ENCODE data around the gene GABRB3.
"Not testable (repeated sequence)": the region's sequence is repeated elsewhere in the genome, so short reads cannot be mapped to it uniquely, and the experiment has no call there.

The GABRB3 gene

GRCh38 chr15:26720546-26720945 is 52.3 kb downstream of the GABRB3 start:
- H3K4me1 ChIP-seq (ENCODE audit: control insufficient read depth in 2 of 2, insufficient read depth in 1 of 2, low read depth in 1 of 2, low read length in 2 of 2): peaks cover 0 to 4% of the 10 kb centered on the region in 2 donors
- no peaks in the 10 kb centered on the region for H3K36me3 ChIP-seq (replicated peaks in 1 of 2; ENCODE audit: control insufficient read depth in 2 of 2, insufficient read depth in 2 of 2, low read length in 2 of 2)
- no peak overlapping the region for H3K9ac ChIP-seq (ENCODE audit: low read depth, low read length, poor library complexity)
- H3K18ac ChIP-seq (ENCODE audit: low read length): no peak overlapping the region
- no peak overlapping the region for H2BK5ac ChIP-seq (ENCODE audit: low read length)
- no peak overlapping the region for H3K4ac ChIP-seq (ENCODE audit: low read length)
- WGBS, 2 donors (ENCODE audit: extremely low coverage in 2 of 2, insufficient read length in 2 of 2, insufficient replicate concordance in 1 of 2): no CpG with 5 or more reads among the region's 5 CpGs
- H2BK12ac ChIP-seq (ENCODE audit: low read length): no peak overlapping the region
- H3K4me3 ChIP-seq (ENCODE audit: low read length in 2 of 2): no peak overlapping the region
- no peak for DNase-seq (ENCODE audit: low spot score)
- H2BK120ac ChIP-seq (ENCODE audit: low read depth, low read length): no peak overlapping the region
- H2BK15ac ChIP-seq (ENCODE audit: low read length): no peak overlapping the region
- no peak overlapping the region for H2AK5ac ChIP-seq (ENCODE audit: low read depth, low read length)
- no peak overlapping the region for H4K91ac ChIP-seq (ENCODE audit: low read depth, low read length, poor library complexity)
- no peak overlapping the region for H3K23ac ChIP-seq (ENCODE audit: low read depth, low read length, poor library complexity)
- H4K8ac ChIP-seq (ENCODE audit: low read depth, low read length): no peak overlapping the region
- no peak overlapping the region for H3K14ac ChIP-seq (ENCODE audit: low read length)
- no peaks in the 10 kb centered on the region for H3K9me3 ChIP-seq (replicated peaks in 1 of 2; ENCODE audit: control insufficient read depth in 2 of 2, insufficient read depth in 1 of 2, low read depth in 1 of 2, low read length in 2 of 2)
- H3K79me1 ChIP-seq (ENCODE audit: low read depth, low read length): no peaks in the 10 kb centered on the region
- no peak overlapping the region for H2AFZ ChIP-seq (ENCODE audit: low read length)
- no peak overlapping the region for H3K27ac ChIP-seq (replicated peaks; ENCODE audit: low read length)
- H3K27me3 ChIP-seq (ENCODE audit: control insufficient read depth in 3 of 3, insufficient read depth in 3 of 3, low read depth in 1 of 3, low read length in 3 of 3): no peaks in the 10 kb centered on the region
- H3K4me2 ChIP-seq (ENCODE audit: insufficient read depth, low read length, poor library complexity, severe bottlenecking): no peak overlapping the region

GRCh38 chr15:26719866-26720265 is 53.0 kb downstream of the GABRB3 start:
- H3K79me1 ChIP-seq (ENCODE audit: low read depth, low read length); H3K27me3 ChIP-seq (ENCODE audit: control insufficient read depth in 3 of 3, insufficient read depth in 3 of 3, low read depth in 1 of 3, low read length in 3 of 3); DNase-seq (ENCODE audit: low spot score); H3K36me3 ChIP-seq (replicated peaks in 1 of 2; ENCODE audit: control insufficient read depth in 2 of 2, insufficient read depth in 2 of 2, low read length in 2 of 2); H4K8ac ChIP-seq (ENCODE audit: low read depth, low read length); H2BK15ac ChIP-seq (ENCODE audit: low read length); H2BK12ac ChIP-seq (ENCODE audit: low read length); H3K9ac ChIP-seq (ENCODE audit: low read depth, low read length, poor library complexity); H3K27ac ChIP-seq (replicated peaks; ENCODE audit: low read length); H2AK5ac ChIP-seq (ENCODE audit: low read depth, low read length); H3K14ac ChIP-seq (ENCODE audit: low read length); H3K4ac ChIP-seq (ENCODE audit: low read length); H3K9me3 ChIP-seq (replicated peaks in 1 of 2; ENCODE audit: control insufficient read depth in 2 of 2, insufficient read depth in 1 of 2, low read depth in 1 of 2, low read length in 2 of 2); H2AFZ ChIP-seq (ENCODE audit: low read length); H2BK5ac ChIP-seq (ENCODE audit: low read length); H3K4me1 ChIP-seq (ENCODE audit: control insufficient read depth in 2 of 2, insufficient read depth in 1 of 2, low read depth in 1 of 2, low read length in 2 of 2); H3K23ac ChIP-seq (ENCODE audit: low read depth, low read length, poor library complexity); H3K4me3 ChIP-seq (ENCODE audit: low read length in 2 of 2); H3K4me2 ChIP-seq (ENCODE audit: insufficient read depth, low read length, poor library complexity, severe bottlenecking); H4K91ac ChIP-seq (ENCODE audit: low read depth, low read length, poor library complexity); H2BK120ac ChIP-seq (ENCODE audit: low read depth, low read length); H3K18ac ChIP-seq (ENCODE audit: low read length): not testable (repeated sequence)
- no CpG with 5 or more reads among the region's 5 CpGs for WGBS, 2 donors (ENCODE audit: extremely low coverage in 2 of 2, insufficient read length in 2 of 2, insufficient replicate concordance in 1 of 2)

GRCh38 chr15:26716069-26716468 is 56.8 kb downstream of the GABRB3 start:
- H3K14ac ChIP-seq (ENCODE audit: low read length): no peak overlapping the region
- WGBS, 2 donors (ENCODE audit: extremely low coverage in 2 of 2, insufficient read length in 2 of 2, insufficient replicate concordance in 1 of 2): no CpG with 5 or more reads among the region's 3 CpGs
- H3K4me3 ChIP-seq (ENCODE audit: low read length in 2 of 2): no peak overlapping the region
- H3K9me3 ChIP-seq (replicated peaks in 1 of 2; ENCODE audit: control insufficient read depth in 2 of 2, insufficient read depth in 1 of 2, low read depth in 1 of 2, low read length in 2 of 2): no peaks in the 10 kb centered on the region
- no peaks in the 10 kb centered on the region for H3K36me3 ChIP-seq (replicated peaks in 1 of 2; ENCODE audit: control insufficient read depth in 2 of 2, insufficient read depth in 2 of 2, low read length in 2 of 2)
- H3K79me1 ChIP-seq (ENCODE audit: low read depth, low read length): no peaks in the 10 kb centered on the region
- H3K23ac ChIP-seq (ENCODE audit: low read depth, low read length, poor library complexity): no peak overlapping the region
- no peak overlapping the region for H2AFZ ChIP-seq (ENCODE audit: low read length)
- no peak overlapping the region for H3K4ac ChIP-seq (ENCODE audit: low read length)
- no peak overlapping the region for H3K9ac ChIP-seq (ENCODE audit: low read depth, low read length, poor library complexity)
- no peak overlapping the region for H2BK5ac ChIP-seq (ENCODE audit: low read length)
- H2BK12ac ChIP-seq (ENCODE audit: low read length): no peak overlapping the region
- peaks cover 0 to 14% of the 10 kb centered on the region in 2 donors for H3K4me1 ChIP-seq (ENCODE audit: control insufficient read depth in 2 of 2, insufficient read depth in 1 of 2, low read depth in 1 of 2, low read length in 2 of 2)
- H4K91ac ChIP-seq (ENCODE audit: low read depth, low read length, poor library complexity): no peak overlapping the region
- no peak for DNase-seq (ENCODE audit: low spot score)
- no peak overlapping the region for H2BK120ac ChIP-seq (ENCODE audit: low read depth, low read length)
- H3K27ac ChIP-seq (replicated peaks; ENCODE audit: low read length): no peak overlapping the region
- no peak overlapping the region for H2BK15ac ChIP-seq (ENCODE audit: low read length)
- H3K4me2 ChIP-seq (ENCODE audit: insufficient read depth, low read length, poor library complexity, severe bottlenecking): no peak overlapping the region
- no peak overlapping the region for H2AK5ac ChIP-seq (ENCODE audit: low read depth, low read length)
- no peak overlapping the region for H3K18ac ChIP-seq (ENCODE audit: low read length)
- no peaks in the 10 kb centered on the region for H3K27me3 ChIP-seq (ENCODE audit: control insufficient read depth in 3 of 3, insufficient read depth in 3 of 3, low read depth in 1 of 3, low read length in 3 of 3)
- H4K8ac ChIP-seq (ENCODE audit: low read depth, low read length): no peak overlapping the region

GRCh38 chr15:26713498-26713897 is 59.4 kb downstream of the GABRB3 start:
- Histone ChIP-seq H3K4ac (ENCODE audit: low read length) (no peak overlapping the region), H3K4me1 (ENCODE audit: control insufficient read depth in 2 of 2, insufficient read depth in 1 of 2, low read depth in 1 of 2, low read length in 2 of 2) (peaks cover 0 to 11% of the 10 kb centered on the region in 2 donors), H2BK120ac (ENCODE audit: low read depth, low read length) (no peak overlapping the region), H2BK15ac (ENCODE audit: low read length) (no peak overlapping the region), H4K91ac (ENCODE audit: low read depth, low read length, poor library complexity) (no peak overlapping the region), H2BK12ac (ENCODE audit: low read length) (no peak overlapping the region), H3K9ac (ENCODE audit: low read depth, low read length, poor library complexity) (no peak overlapping the region), H3K14ac (ENCODE audit: low read length) (no peak overlapping the region), H3K4me3 (ENCODE audit: low read length in 2 of 2) (no peak overlapping the region), H3K23ac (ENCODE audit: low read depth, low read length, poor library complexity) (no peak overlapping the region), H3K27me3 (ENCODE audit: control insufficient read depth in 3 of 3, insufficient read depth in 3 of 3, low read depth in 1 of 3, low read length in 3 of 3) (no peaks in the 10 kb centered on the region), H3K36me3 (replicated peaks in 1 of 2; ENCODE audit: control insufficient read depth in 2 of 2, insufficient read depth in 2 of 2, low read length in 2 of 2) (no peaks in the 10 kb centered on the region), H3K4me2 (ENCODE audit: insufficient read depth, low read length, poor library complexity, severe bottlenecking) (no peak overlapping the region), H2AFZ (ENCODE audit: low read length) (no peak overlapping the region), H3K27ac (replicated peaks; ENCODE audit: low read length) (no peak overlapping the region), H3K9me3 (replicated peaks in 1 of 2; ENCODE audit: control insufficient read depth in 2 of 2, insufficient read depth in 1 of 2, low read depth in 1 of 2, low read length in 2 of 2) (no peaks in the 10 kb centered on the region), H3K79me1 (ENCODE audit: low read depth, low read length) (no peaks in the 10 kb centered on the region), H2AK5ac (ENCODE audit: low read depth, low read length) (no peak overlapping the region), H4K8ac (ENCODE audit: low read depth, low read length) (no peak overlapping the region), H3K18ac (ENCODE audit: low read length) (peak overlapping the region; percentile 7), H2BK5ac (ENCODE audit: low read length) (no peak overlapping the region)
- DNase-seq (ENCODE audit: low spot score): no peak
- no CpG with 5 or more reads among the region's 5 CpGs for WGBS, 2 donors (ENCODE audit: extremely low coverage in 2 of 2, insufficient read length in 2 of 2, insufficient replicate concordance in 1 of 2)

Measured in neuronal stem cell (in vitro differentiated cells).